Measurements from ENCODE around the gene ZBTB16.

ZBTB16 gene

DNA sequence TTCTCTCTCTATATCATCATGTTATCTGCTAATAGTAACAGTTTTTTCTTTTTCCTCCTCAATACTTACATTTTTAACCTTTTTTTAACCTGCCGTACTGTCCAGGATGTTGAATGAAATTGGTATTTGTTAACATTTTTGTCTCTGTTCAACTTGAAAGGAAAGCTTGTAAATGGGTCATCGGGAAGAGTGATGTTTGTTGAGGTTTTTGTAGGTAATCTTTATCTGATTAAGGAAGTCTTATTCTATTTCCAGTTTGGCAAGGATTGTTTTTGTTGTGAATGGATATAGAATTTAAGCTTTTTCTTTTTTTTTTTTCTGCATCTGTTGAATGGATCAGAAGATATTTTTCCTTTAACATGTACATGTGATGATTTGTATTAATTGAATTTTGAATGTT lies 228.6 kb downstream of the ZBTB16 start (continued):
- no peak for TF ChIP-seq ZNF302 (tag by site-specific recombination; IDR thresholded peaks at IDR 0.05; ENCODE audit: low read depth)
- TF ChIP-seq, protein P1, sequence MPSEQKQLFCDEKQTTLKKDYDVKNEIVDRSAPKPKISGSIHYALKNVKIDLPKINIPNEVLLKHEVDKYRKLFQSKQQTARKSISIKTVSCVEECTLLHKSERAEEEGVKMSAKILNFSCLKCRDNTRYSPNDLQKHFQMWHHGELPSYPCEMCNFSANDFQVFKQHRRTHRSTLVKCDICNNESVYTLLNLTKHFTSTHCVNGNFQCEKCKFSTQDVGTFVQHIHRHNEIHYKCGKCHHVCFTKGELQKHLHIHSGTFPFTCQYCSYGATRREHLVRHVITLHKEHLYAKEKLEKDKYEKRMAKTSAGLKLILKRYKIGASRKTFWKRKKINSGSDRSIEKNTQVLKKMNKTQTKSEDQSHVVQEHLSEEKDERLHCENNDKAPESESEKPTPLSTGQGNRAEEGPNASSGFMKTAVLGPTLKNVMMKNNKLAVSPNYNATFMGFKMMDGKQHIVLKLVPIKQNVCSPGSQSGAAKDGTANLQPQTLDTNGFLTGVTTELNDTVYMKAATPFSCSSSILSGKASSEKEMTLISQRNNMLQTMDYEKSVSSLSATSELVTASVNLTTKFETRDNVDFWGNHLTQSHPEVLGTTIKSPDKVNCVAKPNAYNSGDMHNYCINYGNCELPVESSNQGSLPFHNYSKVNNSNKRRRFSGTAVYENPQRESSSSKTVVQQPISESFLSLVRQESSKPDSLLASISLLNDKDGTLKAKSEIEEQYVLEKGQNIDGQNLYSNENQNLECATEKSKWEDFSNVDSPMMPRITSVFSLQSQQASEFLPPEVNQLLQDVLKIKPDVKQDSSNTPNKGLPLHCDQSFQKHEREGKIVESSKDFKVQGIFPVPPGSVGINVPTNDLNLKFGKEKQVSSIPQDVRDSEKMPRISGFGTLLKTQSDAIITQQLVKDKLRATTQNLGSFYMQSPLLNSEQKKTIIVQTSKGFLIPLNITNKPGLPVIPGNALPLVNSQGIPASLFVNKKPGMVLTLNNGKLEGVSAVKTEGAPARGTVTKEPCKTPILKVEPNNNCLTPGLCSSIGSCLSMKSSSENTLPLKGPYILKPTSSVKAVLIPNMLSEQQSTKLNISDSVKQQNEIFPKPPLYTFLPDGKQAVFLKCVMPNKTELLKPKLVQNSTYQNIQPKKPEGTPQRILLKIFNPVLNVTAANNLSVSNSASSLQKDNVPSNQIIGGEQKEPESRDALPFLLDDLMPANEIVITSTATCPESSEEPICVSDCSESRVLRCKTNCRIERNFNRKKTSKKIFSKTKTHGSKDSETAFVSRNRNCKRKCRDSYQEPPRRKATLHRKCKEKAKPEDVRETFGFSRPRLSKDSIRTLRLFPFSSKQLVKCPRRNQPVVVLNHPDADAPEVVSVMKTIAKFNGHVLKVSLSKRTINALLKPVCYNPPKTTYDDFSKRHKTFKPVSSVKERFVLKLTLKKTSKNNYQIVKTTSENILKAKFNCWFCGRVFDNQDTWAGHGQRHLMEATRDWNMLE (tag by site-specific recombination; conservative IDR thresholded peaks at IDR 0.05; ENCODE audit: low read depth): no peak

DNA sequence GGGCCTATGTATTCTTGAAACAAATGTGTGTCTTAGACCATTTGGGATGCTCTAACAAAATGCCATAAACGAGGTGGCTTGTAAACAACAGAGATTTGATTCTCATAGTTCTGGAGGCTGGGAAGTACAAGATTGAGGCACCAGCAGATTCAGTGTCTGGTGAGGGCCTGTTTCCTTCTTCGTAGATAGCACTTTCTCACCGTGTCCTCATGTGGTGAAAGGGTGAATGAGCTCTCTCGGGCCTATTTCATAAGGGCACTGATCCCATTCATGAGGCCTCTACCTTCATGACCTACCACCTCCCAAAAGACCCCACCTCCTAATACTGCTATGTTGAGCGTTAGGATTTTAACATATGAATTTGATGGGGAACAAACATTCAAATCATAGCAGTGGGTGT lies 230.3 kb downstream of the ZBTB16 start:
- Histone ChIP-seq H3K4me3 (ENCODE audit: low read depth, low read length) (no peak overlapping the region), H3K27ac (ENCODE audit: extremely low read depth, low read depth, low read length) (no peak overlapping the region), H3K9me3 (ENCODE audit: control insufficient read depth, insufficient read depth, low read depth, low read length) (no peaks in the 10 kb centered on the region), H3K36me3 (ENCODE audit: control insufficient read depth in 2 of 2, insufficient read depth in 1 of 2, low read length in 2 of 2) (no peaks in the 10 kb centered on the region), H3K4me1 (ENCODE audit: control insufficient read depth, insufficient read depth, low read length) (no peaks in the 10 kb centered on the region)
- TF ChIP-seq ZNF521 (tag by site-specific recombination; IDR thresholded peaks at IDR 0.05) (no peak), ZNF266 (tag by site-specific recombination; IDR thresholded peaks at IDR 0.05; ENCODE audit: low read depth) (no peak), ZNF121 (tag by site-specific recombination; IDR thresholded peaks at IDR 0.05) (no peak), ZNF184 (tag by site-specific recombination; IDR thresholded peaks at IDR 0.05) (no peak), ZNF626 (tag by site-specific recombination; IDR thresholded peaks at IDR 0.05) (no peak), WT1 (tag by site-specific recombination; IDR thresholded peaks at IDR 0.05) (no peak), ZNF174 (tag by site-specific recombination; IDR thresholded peaks at IDR 0.05) (no peak), FEZF1 (tag by site-specific recombination; IDR thresholded peaks at IDR 0.05) (no peak), HOXD13 (CRISPR knock-in tag; IDR thresholded peaks at IDR 0.05; ENCODE audit: borderline replicate concordance) (no peak), ZNF221 (tag by site-specific recombination; IDR thresholded peaks at IDR 0.05; ENCODE audit: borderline replicate concordance) (no peak), ZNF600 (tag by site-specific recombination; IDR thresholded peaks at IDR 0.05) (no peak), OVOL3 (tag by site-specific recombination; IDR thresholded peaks at IDR 0.05) (no peak), MEIS1 (CRISPR knock-in tag; IDR thresholded peaks at IDR 0.05; ENCODE audit: borderline replicate concordance) (no peak), ZNF707 (tag by site-specific recombination; IDR thresholded peaks at IDR 0.05) (no peak)
- TF ChIP-seq, protein P2, sequence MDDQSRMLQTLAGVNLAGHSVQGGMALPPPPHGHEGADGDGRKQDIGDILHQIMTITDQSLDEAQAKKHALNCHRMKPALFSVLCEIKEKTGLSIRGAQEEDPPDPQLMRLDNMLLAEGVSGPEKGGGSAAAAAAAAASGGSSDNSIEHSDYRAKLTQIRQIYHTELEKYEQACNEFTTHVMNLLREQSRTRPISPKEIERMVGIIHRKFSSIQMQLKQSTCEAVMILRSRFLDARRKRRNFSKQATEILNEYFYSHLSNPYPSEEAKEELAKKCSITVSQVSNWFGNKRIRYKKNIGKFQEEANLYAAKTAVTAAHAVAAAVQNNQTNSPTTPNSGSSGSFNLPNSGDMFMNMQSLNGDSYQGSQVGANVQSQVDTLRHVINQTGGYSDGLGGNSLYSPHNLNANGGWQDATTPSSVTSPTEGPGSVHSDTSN (CRISPR knock-in tag; IDR thresholded peaks at IDR 0.05): no peak
- TF ChIP-seq, protein P3, sequence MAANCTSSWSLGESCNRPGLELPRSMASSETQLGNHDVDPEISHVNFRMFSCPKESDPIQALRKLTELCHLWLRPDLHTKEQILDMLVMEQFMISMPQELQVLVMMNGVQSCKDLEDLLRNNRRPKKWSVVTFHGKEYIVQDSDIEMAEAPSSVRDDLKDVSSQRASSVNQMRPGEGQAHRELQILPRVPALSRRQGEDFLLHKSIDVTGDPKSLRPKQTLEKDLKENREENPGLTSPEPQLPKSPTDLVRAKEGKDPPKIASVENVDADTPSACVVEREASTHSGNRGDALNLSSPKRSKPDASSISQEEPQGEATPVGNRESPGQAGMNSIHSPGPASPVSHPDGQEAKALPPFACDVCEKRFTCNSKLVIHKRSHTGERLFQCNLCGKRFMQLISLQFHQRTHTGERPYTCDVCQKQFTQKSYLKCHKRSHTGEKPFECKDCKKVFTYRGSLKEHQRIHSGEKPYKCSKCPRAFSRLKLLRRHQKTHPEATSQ (tag by site-specific recombination; IDR thresholded peaks at IDR 0.05): no peak
- POLR2A ChIA-PET: no interaction called here
- CTCF ChIA-PET: interaction anchor here (0.8 to 1.4 kb wide), 3 partner anchors 9 to 297 kb away, joined by 3 to 4 read pairs (median 3); no protein-coding TSS in a partner anchor

Data from HEK293 (cell line).